SK-N-SH (cell line): ENCODE data around the gene GSS. TPM values are rescaled to one million over a fixed set of nuclear protein-coding genes. Genes with fewer than 3 reads are reported as not detected.

ENCODE experiments used
- CTCF ChIA-PET: fragments of 300-600, 350-600 bp; formaldehyde crosslinking; extraction: SDS; loops from one replicate; lab custom pipeline; 2021; lab: Yijun Ruan, JAX
- POLR2A ChIA-PET: fragments of 350-600 bp; sonication (Branson Sonifier 250); formaldehyde crosslinking; extraction: SDS; loops from one replicate; lab custom pipeline; 2020; ENCODE audit warnings: antibody characterized with exemption, inconsistent platforms; lab: Yijun Ruan, JAX
- DNase-seq: peaks from one replicate; pipeline ENCODE4 v3.0.0; 2012
- H2AFZ ChIP-seq: fragments of 200-600 bp; sonication (generic); 2 replicates; pipeline ENCODE4 v1.8.1; 2016; ENCODE audit warnings: antibody characterized with exemption, mild to moderate bottlenecking, low read depth
- H3F3A ChIP-seq: fragments of 200-600 bp; sonication (generic); replicated peaks from 2 replicates; pipeline ENCODE3; 2016; ENCODE audit warnings: antibody characterized with exemption, mild to moderate bottlenecking; ENCODE audit not compliant: insufficient read depth
- H3K27ac ChIP-seq, 2 experiments: fragments of 200-500 bp in 1 of 2; fragments of 200-600 bp in 1 of 2; sonication (Bioruptor generic) in 1 of 2; sonication (generic), shearing (Covaris generic) in 1 of 2; 2 replicates each; pipeline versions ENCODE4 v1.5.1 to v1.6.1; 2014 to 2016; ENCODE audit warnings: low read depth in 2 of 2, inconsistent platforms in 1 of 2, low read length in 1 of 2, mild to moderate bottlenecking in 1 of 2, mixed read lengths in 1 of 2
- H3K27me3 ChIP-seq: fragments of 200-600 bp; sonication (generic), shearing (Covaris generic); 2 replicates; pipeline ENCODE4 v1.6.1; 2016; ENCODE audit warnings: mixed run types; ENCODE audit not compliant: insufficient read depth
- H3K36me3 ChIP-seq, 2 experiments: fragments of 200-500 bp in 1 of 2; fragments of 200-600 bp in 1 of 2; sonication (Bioruptor generic) in 1 of 2; sonication (generic) in 1 of 2; replicated peaks in 1 of 2; 2 replicates each; pipeline versions ENCODE3 to v1.5.1; 2014 to 2016; ENCODE audit warnings: low read length in 1 of 2, mild to moderate bottlenecking in 1 of 2; ENCODE audit not compliant: insufficient read depth in 2 of 2, control insufficient read depth in 1 of 2
- H3K4me1 ChIP-seq, 2 experiments: fragments of 200-500 bp in 1 of 2; fragments of 200-600 bp in 1 of 2; sonication (Bioruptor generic) in 1 of 2; sonication (generic), shearing (Covaris generic) in 1 of 2; 2 replicates each; pipeline versions ENCODE4 v1.5.1 to v1.6.1; 2014 to 2016; ENCODE audit warnings: low read depth in 1 of 2, low read length in 1 of 2, mixed run types in 1 of 2; ENCODE audit not compliant: insufficient read depth in 2 of 2, control insufficient read depth in 1 of 2
- H3K4me2 ChIP-seq: fragments of 200-600 bp; sonication (generic), shearing (Covaris generic); 2 replicates; pipeline ENCODE4 v1.6.1; 2017; ENCODE audit warnings: mixed run types
- H3K4me3 ChIP-seq, 2 experiments: fragments of 200-500 bp in 1 of 2; fragments of 200-600 bp in 1 of 2; sonication (Bioruptor generic) in 1 of 2; sonication (generic), shearing (Covaris generic) in 1 of 2; 2 replicates each; pipeline versions ENCODE4 v1.5.1 to v1.8.1; 2014 to 2016; ENCODE audit warnings: low read depth in 2 of 2, inconsistent platforms in 1 of 2, low read length in 1 of 2, mild to moderate bottlenecking in 1 of 2, mixed read lengths in 1 of 2, moderate library complexity in 1 of 2
- H3K79me2 ChIP-seq: fragments of 200-600 bp; sonication (generic); 2 replicates; pipeline ENCODE4 v1.8.1; 2017; ENCODE audit warnings: mild to moderate bottlenecking; ENCODE audit not compliant: insufficient read depth
- H3K9ac ChIP-seq: fragments of 200-600 bp; sonication (generic); 2 replicates; pipeline ENCODE4 v1.6.1; 2017; ENCODE audit warnings: mixed run types
- H3K9me2 ChIP-seq: fragments of 200-600 bp; sonication (generic); 2 replicates; pipeline ENCODE4 v1.6.1; 2017; ENCODE audit warnings: mixed run types
- H3K9me3 ChIP-seq: fragments of 200-600 bp; sonication (generic); 2 replicates; pipeline ENCODE4 v1.6.1; 2017; ENCODE audit warnings: mixed run types, mild to moderate bottlenecking, moderate library complexity
- H4K20me1 ChIP-seq: fragments of 200-600 bp; sonication (generic); 2 replicates; pipeline ENCODE4 v1.6.1; 2017; ENCODE audit warnings: mild to moderate bottlenecking, mixed run types; ENCODE audit not compliant: insufficient read depth
- CHD2 ChIP-seq: fragments of 150-350 bp; IDR thresholded peaks from 2 replicates; pipeline ENCODE4 v1.6.1; 2018; ENCODE audit warnings: low read length; ENCODE audit not compliant: partially characterized antibody
- CTCF ChIP-seq: fragments of 200-600 bp; sonication (generic); IDR thresholded peaks from 2 replicates; pipeline ENCODE4 v1.6.1; 2017; ENCODE audit warnings: antibody characterized with exemption, mild to moderate bottlenecking, moderate library complexity
- GATA2 ChIP-seq: sonication (generic); formaldehyde crosslinking; IDR thresholded peaks from 2 replicates; pipeline ENCODE4 v1.5.0; 2020; ENCODE audit warnings: mild to moderate bottlenecking, missing genetic modification reagents
- SIN3A ChIP-seq: IDR thresholded peaks from 2 replicates; pipeline ENCODE4 v1.6.1; 2012; ENCODE audit warnings: low read depth, mild to moderate bottlenecking, low read length, moderate library complexity, borderline replicate concordance
- TAF1 ChIP-seq: IDR thresholded peaks from 2 replicates; pipeline ENCODE4 v1.6.1; 2012; ENCODE audit warnings: low read depth, mild to moderate bottlenecking, low read length, moderate library complexity, borderline replicate concordance
- YY1 ChIP-seq: IDR thresholded peaks from 2 replicates; pipeline ENCODE4 v1.4.0; 2012; ENCODE audit warnings: low read depth, mild to moderate bottlenecking
- WGBS: methylation state at CpG from one replicate; pipeline ENCODE4 v1.1.6; 2017; ENCODE audit warnings: low lambda C conversion rate; 5-methylcytosine and 5-hydroxymethylcytosine counted together
- polyA plus RNA-seq, 3 experiments: library from polyadenylated mRNA; depleted of rRNA; stranded (reverse); fragments of >200 nt; gene quantifications; 2 replicates each; pipeline ENCODE4 v1.2.3, GENCODE V29; 2012
- TF ChIP-seq, protein P1 (sequence below): IDR thresholded peaks from 2 replicates; pipeline ENCODE4 v1.4.0; 2012; ENCODE audit warnings: low read depth
- TF ChIP-seq, protein P2 (sequence below): fragments of 150-350 bp; IDR thresholded peaks from 2 replicates; pipeline ENCODE4 v1.6.1; 2016; ENCODE audit warnings: mild to moderate bottlenecking, low read depth, low read length

Gene GSS
- polyA plus RNA-seq, 1 of the 3 experiments (the other 2 are of a cell fraction) = 95.6 TPM

GRCh38 chr20:34920055-34920454, 35.6 kb downstream of the GSS start:
- H3K9me3 ChIP-seq = no peaks in the 10 kb centered on the region
- DNase-seq = no peak
- no peaks in the 10 kb centered on the region for H3K79me2 ChIP-seq
- ChIA-PET CTCF (interaction anchor here (0.6 kb wide), 1 partner anchor 176 kb away, joined by 4 read pairs; no protein-coding TSS in a partner anchor), POLR2A (no interaction called here)
- no peak overlapping the region for H3K27ac ChIP-seq
- no peak overlapping the region for H3K4me2 ChIP-seq
- H3K4me3 ChIP-seq = no peak overlapping the region
- no peak overlapping the region for H2AFZ ChIP-seq
- H3K9me2 ChIP-seq = no peaks in the 10 kb centered on the region
- H3K4me1 ChIP-seq = peaks cover 2 to 4% of the 10 kb centered on the region in 2 experiments; a peak in 1 of 4 replicates
- no peaks in the 10 kb centered on the region for H3K27me3 ChIP-seq
- H3K36me3 ChIP-seq = peaks cover 4 to 6% of the 10 kb centered on the region in 2 experiments
- peaks cover 4% of the 10 kb centered on the region for H3F3A ChIP-seq
- no peaks in the 10 kb centered on the region for H4K20me1 ChIP-seq
- no peak overlapping the region for H3K9ac ChIP-seq
- TF ChIP-seq CTCF = no peak
- no peak for TF ChIP-seq TAF1
- no peak for TF ChIP-seq SIN3A
- TF ChIP-seq, protein P1, sequence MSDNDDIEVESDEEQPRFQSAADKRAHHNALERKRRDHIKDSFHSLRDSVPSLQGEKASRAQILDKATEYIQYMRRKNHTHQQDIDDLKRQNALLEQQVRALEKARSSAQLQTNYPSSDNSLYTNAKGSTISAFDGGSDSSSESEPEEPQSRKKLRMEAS = no peak
- no peak for TF ChIP-seq YY1
- no peak for TF ChIP-seq GATA2 (CRISPR knock-in tag)
- TF ChIP-seq, protein P2, sequence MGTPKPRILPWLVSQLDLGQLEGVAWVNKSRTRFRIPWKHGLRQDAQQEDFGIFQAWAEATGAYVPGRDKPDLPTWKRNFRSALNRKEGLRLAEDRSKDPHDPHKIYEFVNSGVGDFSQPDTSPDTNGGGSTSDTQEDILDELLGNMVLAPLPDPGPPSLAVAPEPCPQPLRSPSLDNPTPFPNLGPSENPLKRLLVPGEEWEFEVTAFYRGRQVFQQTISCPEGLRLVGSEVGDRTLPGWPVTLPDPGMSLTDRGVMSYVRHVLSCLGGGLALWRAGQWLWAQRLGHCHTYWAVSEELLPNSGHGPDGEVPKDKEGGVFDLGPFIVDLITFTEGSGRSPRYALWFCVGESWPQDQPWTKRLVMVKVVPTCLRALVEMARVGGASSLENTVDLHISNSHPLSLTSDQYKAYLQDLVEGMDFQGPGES = no peak

GRCh38 chr20:34916774-34917354, 38.7 kb downstream of the GSS start:
- no peak for DNase-seq
- CTCF ChIA-PET = interaction anchor here (1.1 to 1.2 kb wide), 3 partner anchors 18 to 44 kb away, joined by 3 to 6 read pairs (median 4); no protein-coding TSS in a partner anchor
- Histone ChIP-seq H3F3A (no peaks in the 10 kb centered on the region), H3K9me3 (no peaks in the 10 kb centered on the region), H3K79me2 (no peaks in the 10 kb centered on the region), H3K4me1 (peaks cover 0 to 3% of the 10 kb centered on the region in 2 experiments; a peak in 1 of 4 replicates), H3K4me3 (no peak overlapping the region)
- POLR2A ChIA-PET = no interaction called here
- 76% methylated on average over 2 of the region's 2 CpGs for WGBS
- no peak for TF ChIP-seq CHD2
- TF ChIP-seq, all 33 proteins: peak for 0
- Histone ChIP-seq H3K4me2 (no peak overlapping the region), H3K27me3 (no peaks in the 10 kb centered on the region), H3K9me2 (no peaks in the 10 kb centered on the region), H3K36me3 (peaks cover 0 to 3% of the 10 kb centered on the region in 2 experiments), H3K27ac (no peak overlapping the region), H2AFZ (no peak overlapping the region), H3K9ac (no peak overlapping the region), H4K20me1 (no peaks in the 10 kb centered on the region)
